Embryonic facial prominence (tissue), 1 donor: Measurements from ENCODE around the gene PPP2R1B.
"Not testable (repeated sequence)": the region's sequence is repeated elsewhere in the genome, so short reads cannot be mapped to it uniquely, and the experiment has no call there.

Experiments used
- DNase-seq: peaks from one replicate; pipeline ENCODE4 v3.0.0-alpha.2; 2016; ENCODE audit errors: extremely low spot score

Gene PPP2R1B

DNA sequence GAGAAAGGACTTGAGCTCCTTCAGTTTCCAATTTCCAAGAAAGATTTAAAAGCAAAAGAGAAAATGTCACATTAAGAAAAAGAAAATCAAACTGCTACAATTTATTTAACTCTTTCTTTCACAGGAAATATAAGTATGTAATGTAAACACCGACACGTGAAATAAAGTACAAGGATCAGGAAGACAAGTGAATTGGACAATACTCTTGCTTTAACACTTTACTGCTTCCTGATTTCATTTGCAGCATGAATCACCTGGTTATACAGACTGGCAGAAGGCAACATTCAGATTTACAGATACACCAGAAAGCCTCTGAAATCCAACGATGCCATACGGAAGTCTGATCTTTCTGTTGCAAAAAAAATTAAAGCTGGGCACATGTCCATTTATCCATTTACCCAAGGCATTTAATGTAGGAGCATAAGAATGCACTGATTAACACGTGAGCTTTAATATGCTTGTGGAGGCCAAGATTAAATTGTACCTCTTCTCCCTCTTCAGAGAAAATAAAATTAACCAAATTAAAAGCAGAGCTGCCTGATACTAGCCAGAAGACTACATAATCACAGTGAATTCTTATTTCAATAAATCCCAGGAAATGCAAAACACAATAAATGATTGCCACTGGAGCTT, 16.0 kb upstream of the PPP2R1B start:
- DNase-seq = no peak

DNA sequence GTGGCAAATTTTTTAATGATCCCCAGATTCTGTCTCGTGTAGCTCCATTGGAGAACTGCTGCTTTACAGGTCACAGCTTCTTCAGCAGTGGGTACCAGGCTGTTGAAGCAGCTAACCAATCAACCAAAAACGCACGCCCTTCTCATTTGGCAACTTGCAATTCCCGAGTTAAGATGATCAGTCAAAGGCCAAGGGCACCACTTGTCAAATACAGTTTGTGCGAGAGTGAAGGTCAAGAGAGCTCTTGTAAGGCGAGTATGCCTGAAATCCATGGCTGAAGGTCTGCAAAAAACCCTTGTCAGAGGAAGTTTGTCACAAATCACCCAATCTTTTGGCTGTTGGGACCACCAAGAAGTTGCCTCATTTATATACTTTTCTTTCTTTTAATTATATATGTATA, 12.9 kb upstream of the PPP2R1B start:
- no peak for DNase-seq

DNA sequence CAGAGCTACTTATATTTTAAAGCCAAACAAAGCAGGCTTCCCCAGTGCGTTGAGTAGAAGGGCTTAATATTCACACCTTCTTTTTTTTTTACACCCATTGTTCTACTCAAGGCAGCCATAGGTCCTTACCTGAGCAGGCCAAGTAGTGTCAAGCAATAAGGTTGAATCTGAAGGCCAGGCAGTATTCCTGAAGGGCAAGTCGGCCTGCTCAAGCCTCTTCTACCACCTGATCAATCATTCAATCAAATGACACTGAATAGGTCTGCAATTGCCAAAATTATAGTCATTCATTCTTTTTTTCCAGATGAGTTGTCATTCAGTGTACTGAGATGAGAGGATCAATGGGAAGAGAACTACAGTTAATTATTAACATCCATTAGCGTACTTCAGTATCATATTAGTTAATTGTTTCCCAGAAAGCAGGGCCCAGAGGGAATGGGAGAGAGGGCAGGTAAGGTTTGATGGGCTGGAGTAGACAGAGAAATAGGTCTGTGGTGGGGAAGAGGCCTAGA, 11.9 kb upstream of the PPP2R1B start:
- DNase-seq = no peak

DNA sequence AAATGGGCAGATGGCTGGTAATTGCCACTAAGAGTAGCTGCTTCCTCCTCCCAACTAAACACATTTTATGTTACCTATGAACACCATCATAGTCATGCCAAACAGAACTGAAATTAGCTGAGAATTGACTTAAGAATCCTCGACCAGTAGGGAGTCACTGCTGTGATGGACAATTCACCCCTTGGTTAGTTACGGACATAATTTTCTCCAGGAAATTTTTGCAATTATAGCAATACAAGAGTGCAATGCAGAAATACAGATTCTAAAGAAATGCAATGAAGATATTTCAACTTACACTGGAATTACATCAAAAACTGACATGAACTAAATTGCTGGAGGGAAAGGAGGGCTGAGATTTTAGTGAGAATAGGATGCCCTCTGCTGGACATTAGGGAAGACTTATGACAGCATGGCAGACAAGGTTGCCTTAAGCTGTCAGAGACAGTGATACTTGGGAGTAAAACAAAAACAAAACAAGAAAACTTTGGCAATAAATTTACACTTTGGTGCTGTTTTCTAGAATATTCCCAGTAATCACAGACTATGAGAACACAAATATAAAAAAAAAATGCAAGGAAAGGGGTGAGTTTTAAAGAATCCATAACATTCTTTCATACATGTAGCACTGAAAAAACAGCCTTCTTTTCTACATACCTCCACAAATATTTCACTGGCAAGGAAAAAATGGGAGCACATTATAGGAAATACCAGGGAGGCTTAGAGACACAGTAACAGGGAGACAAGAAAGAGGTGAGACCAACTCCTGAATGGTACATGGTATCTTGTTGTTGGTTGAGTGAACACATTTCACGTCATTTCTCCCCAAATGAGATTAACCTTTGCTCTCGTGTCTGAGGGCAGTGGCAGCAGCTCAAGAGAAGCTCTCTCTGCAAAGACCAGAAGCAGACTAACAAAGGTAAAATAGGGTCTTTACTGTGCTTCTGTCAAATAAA, 11.2 kb upstream of the PPP2R1B start:
- DNase-seq = peak; percentile 76

DNA sequence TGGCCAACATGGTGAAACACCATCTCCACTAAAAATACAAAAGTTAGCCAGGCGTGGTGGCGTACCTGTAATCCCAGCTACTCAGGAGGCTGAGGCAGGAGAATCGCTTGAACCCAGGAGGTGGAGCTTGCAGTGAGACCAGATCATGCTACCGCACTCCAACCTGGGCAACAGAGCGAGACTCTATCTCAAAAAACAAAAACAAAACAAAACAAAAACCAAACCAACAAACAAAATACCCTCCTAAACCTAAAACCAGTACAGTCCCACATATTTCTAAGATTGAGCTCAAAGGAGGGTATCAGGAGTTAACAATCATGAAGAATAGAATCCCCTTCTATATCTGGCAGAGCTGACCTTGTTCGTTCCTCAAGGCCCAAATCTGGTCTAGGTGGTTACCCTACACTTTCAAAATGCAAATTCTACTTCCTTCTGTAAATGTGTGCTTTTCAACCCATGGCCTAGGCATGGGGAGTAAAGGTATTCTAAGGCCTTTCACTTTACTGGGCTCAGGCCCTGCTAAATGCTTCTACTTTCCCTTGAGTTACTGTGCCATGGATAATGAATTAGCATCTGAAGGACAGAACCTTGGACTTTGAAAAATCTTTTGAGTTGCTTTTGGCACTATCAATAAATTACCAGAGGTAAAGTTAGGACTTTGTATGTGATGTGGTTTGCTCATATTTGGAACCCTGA, 10.4 kb upstream of the PPP2R1B start:
- no peak for DNase-seq

DNA sequence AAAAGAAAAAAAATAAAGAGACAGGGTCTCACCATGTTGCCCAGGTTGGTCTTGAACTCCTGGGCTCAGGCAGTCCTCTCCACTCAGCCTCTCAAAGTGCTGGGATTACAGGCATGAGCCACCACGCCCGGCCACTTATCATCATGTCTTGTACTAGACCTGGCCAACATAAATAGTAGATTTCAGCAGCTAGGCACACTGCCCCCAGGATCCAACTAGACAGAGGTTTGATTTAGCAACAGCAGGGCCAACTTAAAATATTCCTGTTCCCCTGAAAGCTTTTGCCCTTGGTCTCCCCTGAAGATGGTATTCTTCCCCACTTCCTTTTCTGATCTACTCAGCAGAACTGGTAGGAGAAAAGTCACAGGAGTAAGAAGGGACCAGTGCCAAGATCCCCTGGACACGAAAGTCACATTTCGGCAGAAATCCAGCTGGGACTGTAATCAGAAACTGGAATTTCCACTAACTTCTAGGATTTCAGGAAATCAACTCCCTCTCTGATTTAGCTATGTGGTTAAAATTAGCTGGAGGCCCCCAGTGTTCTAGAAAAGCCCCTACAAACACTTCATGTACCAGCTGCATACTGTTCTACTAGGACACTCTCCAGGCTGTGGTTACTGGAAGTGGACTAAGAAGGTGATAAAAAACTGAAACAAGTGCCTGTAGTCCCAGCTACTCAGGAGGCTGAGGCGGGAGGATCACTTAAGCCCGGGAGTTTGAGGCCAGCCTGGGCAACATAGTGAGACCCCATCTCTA, 8.9 kb upstream of the PPP2R1B start:
- DNase-seq = no peak

DNA sequence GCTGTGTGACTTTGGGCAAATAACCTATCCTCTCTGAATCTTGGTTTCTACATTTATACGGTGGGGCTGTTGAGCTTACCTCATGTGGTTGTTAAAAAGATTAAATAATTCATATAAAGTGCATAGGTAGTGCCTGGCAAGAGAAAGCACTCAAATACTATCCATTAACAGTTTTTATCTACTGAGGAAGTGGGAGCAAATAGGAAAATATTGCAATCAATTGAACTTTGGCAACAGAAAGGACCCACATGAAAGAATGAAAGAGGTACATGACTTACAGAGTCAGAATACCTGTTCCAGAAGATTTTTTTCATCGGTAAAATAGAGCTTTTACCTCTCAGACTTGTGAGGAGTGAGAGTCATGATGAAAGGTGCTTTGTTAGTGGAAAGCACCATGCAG, 6.3 kb upstream of the PPP2R1B start:
- no peak for DNase-seq

DNA sequence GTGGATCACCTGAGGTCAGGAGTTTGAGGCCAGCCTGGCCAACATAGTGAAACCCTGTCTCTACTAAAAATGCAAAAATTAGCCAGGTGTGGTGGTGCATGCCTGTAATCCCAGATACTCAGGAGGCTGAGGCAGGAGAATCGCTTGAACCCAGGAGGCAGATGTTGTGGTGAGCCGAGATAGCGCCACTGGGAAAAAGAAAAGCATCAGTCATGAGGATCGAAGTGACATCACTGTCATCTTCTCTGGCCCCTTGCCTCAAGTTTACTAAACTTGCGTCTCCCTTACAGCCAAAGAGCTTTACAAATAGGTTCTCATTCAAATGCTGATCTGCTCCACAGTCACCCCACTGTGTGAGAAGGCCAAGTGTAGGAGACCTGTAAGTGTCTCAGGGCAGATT, 5.0 kb upstream of the PPP2R1B start:
- DNase-seq = not testable (repeated sequence)

DNA sequence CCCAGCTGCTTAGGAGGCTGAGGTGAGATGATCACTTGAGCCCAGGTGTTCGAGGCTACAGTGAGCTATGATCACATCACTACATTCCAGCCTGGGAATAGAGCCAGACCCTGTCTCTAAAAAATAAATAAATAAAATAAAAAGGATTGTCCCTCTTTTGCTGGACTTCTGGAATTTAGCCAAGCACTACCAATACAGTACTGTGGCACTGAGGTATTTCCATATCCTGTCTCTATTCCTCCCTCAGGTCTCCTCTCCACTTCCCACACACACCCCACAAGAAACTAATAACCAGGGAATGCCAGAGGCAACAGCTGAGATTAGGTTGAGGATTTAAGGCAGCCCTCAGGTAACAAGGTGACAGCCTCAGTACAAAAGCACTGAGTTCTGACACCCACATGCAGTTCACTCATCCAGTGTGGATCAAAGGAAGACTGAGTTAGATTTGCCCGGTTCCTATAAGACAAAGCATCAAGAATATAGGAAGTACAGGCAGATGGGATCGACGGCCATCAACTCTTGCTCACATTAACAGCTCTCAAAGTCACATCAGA, 4.5 kb upstream of the PPP2R1B start:
- no peak for DNase-seq

DNA sequence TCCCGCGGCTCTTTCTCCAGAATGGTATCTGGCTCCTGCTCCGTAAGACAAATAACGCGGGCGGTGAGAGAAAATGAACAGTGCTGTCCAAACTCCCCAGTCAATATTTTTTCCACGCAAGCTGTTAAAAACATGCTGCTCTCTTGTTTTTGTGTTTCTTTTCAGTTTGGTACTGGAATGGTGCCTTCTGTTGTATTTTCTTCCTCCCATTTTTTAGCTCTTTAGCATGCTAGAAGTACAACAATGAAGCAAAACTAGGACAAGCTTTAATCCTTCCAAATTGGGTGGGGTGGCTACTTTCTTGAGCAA, 599 bp upstream of the PPP2R1B start:
- DNase-seq = no peak

DNA sequence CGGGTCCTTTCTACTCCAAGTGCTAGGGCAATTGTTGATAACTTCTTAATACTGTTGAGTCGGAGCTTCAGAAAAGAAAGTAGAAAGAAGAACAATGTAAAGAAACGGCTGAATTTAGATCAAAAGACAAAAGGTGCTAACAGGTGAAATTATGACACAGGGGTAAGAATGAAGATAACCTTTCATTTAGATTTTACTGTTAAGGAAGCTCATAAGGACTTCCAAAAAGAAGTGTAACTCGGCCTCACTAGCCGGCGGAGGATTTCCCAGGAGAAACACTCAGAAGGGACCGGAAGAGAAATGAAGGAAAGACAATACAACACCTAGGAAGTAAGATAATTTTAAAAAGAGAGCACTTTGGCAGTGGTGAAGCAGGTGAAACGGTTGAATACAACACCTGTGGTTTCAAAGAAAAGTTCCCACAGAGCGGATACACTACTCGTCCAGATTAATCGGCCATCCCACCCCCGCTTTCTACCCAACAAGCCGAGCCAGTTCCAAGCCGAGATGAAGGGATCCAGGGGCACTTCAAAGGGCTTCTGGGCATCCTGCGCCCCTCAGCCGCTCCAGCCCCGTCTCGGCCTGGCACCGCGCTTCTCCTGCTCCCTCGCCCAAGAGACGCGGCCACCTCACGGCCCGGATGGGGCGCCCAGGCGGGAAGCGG, 737 bp downstream of the PPP2R1B start:
- no peak for DNase-seq

DNA sequence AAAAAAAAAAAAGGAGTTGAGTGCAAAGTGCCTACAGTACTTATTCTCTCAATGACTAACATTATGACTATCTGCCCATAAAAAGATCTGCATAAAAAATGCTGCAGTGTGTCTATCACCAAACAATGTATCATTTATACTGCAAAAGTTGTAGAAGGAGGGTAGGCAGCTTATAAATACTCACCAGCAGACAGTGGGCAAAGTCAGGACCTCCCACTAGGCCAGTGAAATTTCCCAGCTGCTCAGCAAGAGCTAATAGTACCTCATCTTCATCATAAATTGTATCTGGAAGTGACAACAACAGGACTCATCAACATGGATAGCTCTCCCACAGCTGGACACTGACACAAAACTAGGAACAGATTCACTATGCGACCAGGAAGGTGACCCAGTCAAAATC, 1.6 kb downstream of the PPP2R1B start:
- no peak for DNase-seq

DNA sequence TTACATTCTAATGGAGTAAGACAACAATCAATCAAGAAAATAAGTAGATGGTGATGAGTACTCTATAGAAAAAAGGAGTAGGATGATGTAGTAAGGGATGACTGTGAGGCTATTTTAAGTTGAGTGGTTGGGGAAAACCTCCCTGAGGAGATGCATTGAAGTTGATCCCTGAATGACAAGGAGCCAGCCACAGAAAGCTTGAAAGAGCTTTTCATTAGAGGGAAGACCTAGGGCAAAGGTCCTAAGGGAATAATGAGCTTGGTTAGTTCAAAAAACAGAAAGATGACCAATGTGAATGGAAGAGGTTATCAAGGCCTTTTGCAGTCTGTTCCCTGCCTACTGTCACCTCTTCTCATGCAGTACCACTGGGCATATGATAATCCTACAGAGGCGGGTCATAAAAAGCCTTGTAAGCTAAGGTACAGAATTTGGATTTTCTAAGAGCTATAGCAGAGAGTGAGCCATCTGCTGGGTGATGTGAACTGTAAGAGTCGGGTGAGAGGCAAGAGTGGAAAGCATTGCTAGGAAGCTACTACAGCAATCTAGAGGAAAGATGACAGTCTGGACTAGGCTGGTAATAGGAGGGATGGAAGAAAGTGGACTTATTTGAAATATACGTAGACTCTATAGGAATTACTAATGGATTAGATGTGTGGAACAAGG, 3.1 kb downstream of the PPP2R1B start:
- DNase-seq = no peak

DNA sequence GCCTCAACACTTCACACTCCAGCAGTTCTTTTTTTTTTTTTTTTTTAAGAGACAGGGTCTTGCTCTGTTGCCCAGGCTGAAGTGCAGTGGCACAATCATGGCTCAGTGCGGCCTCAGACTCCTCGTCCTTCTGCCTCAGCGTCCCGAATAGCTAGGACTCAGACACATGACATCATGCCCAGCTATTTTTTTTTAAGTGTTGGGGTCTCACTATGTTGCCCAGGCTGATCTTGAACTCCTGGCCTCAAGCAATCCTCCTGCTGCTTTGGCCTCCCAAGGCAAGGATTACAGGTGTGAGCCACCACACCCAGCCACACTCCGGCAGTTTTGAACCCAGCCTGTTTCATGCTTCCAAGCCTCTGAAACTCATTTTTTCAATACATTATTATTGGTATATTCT, 3.7 kb downstream of the PPP2R1B start:
- DNase-seq = no peak

DNA sequence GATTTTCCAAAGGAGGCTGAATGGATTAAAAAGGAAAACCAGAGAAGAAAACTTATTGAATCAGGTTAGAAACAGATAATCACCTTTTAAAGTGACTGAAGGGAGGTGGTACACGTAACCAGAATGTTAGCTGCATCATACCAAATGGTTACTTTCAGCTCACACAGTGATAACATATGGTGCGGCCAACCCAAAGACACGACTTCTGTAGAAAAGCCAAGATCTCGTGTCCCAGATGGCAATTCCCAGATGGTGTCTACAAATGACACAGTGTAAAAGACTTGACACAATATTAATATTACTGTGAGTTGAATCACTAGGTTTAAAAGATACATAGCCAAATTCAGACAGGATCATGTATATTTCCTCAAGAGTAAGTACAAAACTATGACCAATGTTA, 5.2 kb downstream of the PPP2R1B start:
- no peak for DNase-seq

DNA sequence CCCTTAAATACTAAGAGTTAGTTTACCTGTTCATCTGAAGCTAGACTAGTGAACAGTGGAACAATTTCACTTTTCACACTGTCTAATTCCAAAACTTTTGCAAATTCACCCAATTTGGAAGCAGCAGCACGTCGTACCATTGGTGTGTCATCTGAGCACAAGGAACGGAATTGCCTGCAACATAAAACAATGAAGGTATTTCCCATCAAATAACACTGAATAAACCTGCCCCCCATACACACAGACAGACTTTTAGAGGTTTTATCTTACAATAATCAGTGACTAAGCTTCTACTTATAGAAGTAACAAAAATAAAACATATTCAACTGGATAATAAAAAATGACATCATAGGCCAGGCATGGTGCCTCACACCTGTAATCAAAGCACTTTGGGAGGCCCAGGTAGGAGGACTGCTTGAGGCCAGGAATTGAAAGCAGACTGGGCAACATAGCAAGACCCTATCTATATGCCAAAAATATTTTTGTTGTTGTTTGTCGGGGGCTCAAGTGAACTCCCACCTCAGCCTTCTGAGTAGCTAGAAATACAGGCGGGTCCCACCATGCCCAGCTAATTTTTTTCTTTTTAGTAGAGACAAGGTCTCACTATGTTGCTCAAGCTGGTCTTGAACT, 6.3 kb downstream of the PPP2R1B start:
- DNase-seq = no peak

DNA sequence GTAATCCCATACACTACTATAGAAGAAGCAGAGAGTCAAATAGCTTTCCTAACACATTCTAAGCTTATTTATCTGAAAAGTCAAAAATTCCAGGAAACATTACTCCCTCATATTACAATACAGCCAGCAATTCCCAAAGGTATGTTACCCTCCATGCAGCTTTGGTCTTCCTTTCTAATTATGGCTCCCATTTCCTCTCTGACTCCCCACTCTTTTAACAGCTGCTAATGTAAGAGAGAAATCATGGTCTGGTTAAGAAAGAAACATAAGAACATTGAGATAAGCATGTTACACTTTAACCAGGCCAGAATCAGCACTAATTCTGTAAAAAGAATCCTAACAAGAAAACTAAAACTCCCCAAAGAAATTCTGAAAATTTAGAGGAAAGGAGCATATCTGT, 6.8 kb downstream of the PPP2R1B start:
- DNase-seq = no peak

DNA sequence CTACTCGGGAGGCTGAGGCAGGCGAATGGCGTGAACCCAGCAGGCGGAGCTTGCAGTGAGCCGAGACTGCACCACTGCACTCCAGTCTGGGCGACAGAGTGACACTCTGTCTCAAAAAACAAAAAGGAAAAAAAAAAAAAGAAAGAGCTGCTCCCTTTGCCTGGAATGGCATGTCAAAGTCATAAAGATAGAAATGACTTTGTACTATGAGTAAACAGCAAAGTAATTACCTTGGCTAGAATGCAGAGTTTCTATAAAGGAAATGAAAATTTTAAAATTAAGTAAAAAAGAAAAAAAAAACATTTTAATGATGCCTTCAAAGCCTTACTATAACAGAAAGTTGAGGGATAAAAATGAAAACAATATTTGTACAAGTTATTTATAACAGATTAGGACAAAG, 10.1 kb downstream of the PPP2R1B start:
- DNase-seq = no peak

DNA sequence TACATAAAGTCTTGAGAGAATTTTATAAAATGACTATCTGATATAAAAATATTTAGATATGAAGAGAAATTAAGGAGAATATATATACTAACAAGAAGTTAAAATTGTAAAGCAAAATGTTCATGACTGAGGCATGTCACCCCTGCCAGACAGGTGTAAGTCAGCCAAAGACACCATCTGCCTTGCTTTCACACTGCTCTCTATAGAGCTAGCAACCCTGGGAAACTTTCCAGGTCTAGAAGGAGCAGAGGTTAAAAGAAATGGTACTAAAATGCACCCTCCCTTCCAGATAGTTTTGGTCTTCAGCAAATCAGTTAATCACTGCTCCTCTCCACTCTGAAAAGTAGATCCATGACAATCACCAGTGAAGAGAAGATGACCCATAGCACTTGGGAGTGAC, 16.5 kb downstream of the PPP2R1B start:
- DNase-seq = no peak
